ENCODE data around the gene S1PR4. TPM values are rescaled to one million over a fixed set of nuclear protein-coding genes. Genes with fewer than 3 reads are reported as not detected.

Gene S1PR4
- total RNA-seq, 1 donor from 2014 or later, result not detected

DNA sequence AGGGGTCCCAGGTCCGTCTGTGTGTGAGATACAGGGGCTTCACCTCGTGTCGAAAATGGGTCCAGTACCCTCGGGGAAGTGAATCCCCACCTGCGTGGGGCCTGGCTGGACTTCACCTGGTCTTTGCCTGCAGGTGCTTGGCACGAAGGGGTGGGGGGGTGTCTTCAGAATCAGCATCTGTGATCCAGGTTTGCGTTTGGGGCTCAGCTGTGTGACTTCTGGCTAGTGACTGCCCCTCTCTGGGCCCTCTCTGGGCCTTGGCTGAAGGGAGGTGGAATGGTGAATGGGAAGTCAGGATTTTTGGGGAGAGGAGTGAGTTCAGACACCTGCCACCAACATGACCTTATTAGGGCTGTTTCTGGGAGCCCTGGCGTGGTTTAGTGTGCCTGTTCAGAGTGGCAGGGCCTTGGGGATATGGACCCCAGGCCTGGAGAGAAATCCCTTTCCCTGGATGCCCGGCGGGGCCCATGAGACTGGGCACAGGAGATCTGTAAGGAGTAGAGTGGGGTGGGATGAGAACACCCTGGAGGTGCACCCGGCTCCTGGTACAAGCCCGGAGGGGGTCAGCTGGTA is 48.6 kb downstream of the S1PR4 start:
- DNase-seq (ENCODE audit: extremely low spot score, unreplicated experiment), result no peak
- H3K4me3 Mint-ChIP-seq, result no peak overlapping the region
- TF ChIP-seq, protein P1, sequence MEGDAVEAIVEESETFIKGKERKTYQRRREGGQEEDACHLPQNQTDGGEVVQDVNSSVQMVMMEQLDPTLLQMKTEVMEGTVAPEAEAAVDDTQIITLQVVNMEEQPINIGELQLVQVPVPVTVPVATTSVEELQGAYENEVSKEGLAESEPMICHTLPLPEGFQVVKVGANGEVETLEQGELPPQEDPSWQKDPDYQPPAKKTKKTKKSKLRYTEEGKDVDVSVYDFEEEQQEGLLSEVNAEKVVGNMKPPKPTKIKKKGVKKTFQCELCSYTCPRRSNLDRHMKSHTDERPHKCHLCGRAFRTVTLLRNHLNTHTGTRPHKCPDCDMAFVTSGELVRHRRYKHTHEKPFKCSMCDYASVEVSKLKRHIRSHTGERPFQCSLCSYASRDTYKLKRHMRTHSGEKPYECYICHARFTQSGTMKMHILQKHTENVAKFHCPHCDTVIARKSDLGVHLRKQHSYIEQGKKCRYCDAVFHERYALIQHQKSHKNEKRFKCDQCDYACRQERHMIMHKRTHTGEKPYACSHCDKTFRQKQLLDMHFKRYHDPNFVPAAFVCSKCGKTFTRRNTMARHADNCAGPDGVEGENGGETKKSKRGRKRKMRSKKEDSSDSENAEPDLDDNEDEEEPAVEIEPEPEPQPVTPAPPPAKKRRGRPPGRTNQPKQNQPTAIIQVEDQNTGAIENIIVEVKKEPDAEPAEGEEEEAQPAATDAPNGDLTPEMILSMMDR (conservative IDR thresholded peaks at IDR 0.05), result no peak
- H3K9me3 Mint-ChIP-seq, result no peaks in the 10 kb centered on the region
- no peaks in the 10 kb centered on the region for H3K4me1 Mint-ChIP-seq (ENCODE audit: unreplicated experiment)
- H3K27me3 Mint-ChIP-seq, result peaks cover 40% of the 10 kb centered on the region
- H3K27ac Mint-ChIP-seq, result no peak overlapping the region
- H3K36me3 Mint-ChIP-seq, result no peaks in the 10 kb centered on the region

DNA sequence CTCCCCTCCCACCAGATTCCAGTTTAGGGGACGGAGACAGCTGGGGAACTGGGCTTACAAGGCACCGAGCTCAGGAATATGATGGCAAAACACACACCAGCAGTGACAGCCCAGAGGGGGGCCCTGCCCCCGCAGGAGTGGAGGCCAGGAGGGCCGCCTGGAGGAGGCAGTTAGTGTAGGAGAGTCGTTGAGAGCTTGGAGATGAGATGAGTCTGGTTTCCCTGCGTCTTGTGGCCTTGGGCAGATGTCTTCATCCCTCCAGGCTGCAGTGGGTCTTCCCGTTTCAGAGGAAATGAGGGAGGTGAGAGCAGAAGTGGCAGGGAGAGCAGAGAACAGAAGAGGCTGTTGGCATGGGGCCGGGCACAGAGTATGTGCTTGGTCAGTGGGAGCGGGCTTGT is 50.8 kb downstream of the S1PR4 start:
- TF ChIP-seq, protein P1 (conservative IDR thresholded peaks at IDR 0.05), result no peak
- H3K27me3 Mint-ChIP-seq, result peaks cover 48% of the 10 kb centered on the region
- no peak overlapping the region for H3K27ac Mint-ChIP-seq
- no peaks in the 10 kb centered on the region for H3K36me3 Mint-ChIP-seq
- no peaks in the 10 kb centered on the region for H3K4me1 Mint-ChIP-seq (ENCODE audit: unreplicated experiment)
- H3K9me3 Mint-ChIP-seq, result no peaks in the 10 kb centered on the region
- H3K4me3 Mint-ChIP-seq, result no peak overlapping the region
- DNase-seq (ENCODE audit: extremely low spot score, unreplicated experiment), result no peak

Other genes with a start within 250 kb of the S1PR4 start
- 4.0 and 5.8 TPM in 2 replicates for gene ZNF77, start 233.8 kb upstream of the S1PR4 start, total RNA-seq (ENCODE audit: low replicate concordance)
- gene TLE6, start 201.2 kb upstream of the S1PR4 start, total RNA-seq (ENCODE audit: low replicate concordance), result 3.8 TPM in 2 replicates
- gene TLE2, start 149.5 kb upstream of the S1PR4 start, total RNA-seq (ENCODE audit: low replicate concordance), result 37.7 and 52.8 TPM in 2 replicates
- gene TLE5, start 116.3 kb upstream of the S1PR4 start, total RNA-seq (ENCODE audit: low replicate concordance), result 302 and 418 TPM in 2 replicates
- gene GNA11, start 84.4 kb upstream of the S1PR4 start, total RNA-seq (ENCODE audit: low replicate concordance), result 46.9 and 62.0 TPM in 2 replicates
- 1.6 and 3.9 TPM in 2 replicates for gene GNA15, start 42.7 kb upstream of the S1PR4 start, total RNA-seq (ENCODE audit: low replicate concordance)
- gene NCLN, start 7.2 kb downstream of the S1PR4 start, total RNA-seq (ENCODE audit: low replicate concordance), result 63.9 and 65.8 TPM in 2 replicates
- gene CELF5, start 45.9 kb downstream of the S1PR4 start, total RNA-seq (ENCODE audit: low replicate concordance), result 0.50 and 2.6 TPM in 2 replicates
- gene NFIC, start 187.8 kb downstream of the S1PR4 start, total RNA-seq (ENCODE audit: low replicate concordance), result 12.5 and 17.8 TPM in 2 replicates

All from type B pancreatic cell (in vitro differentiated cells).